ENCODE measurements around the gene DYNLT2.

The DYNLT2 gene

GRCh38 chr6:169795196-169795595 is 43.8 kb upstream of the DYNLT2 start:
- in situ Hi-C loops (cut with MboI; ENCODE audit: low pct_unique_long_range_greater_than_20kb, low sequenced_read_pairs, unreplicated experiment) = no loop called here
- no peak for TF ChIP-seq CTCF (IDR thresholded peaks at IDR 0.05; ENCODE audit: extremely low read depth, insufficient read depth, missing control alignments)
- DNase-seq (ENCODE audit: low spot score) = no peak

- TF ChIP-seq CTCF (IDR thresholded peaks at IDR 0.05; ENCODE audit: extremely low read depth, insufficient read depth, missing control alignments) = no peak
- in situ Hi-C loops (cut with MboI; ENCODE audit: low pct_unique_long_range_greater_than_20kb, low sequenced_read_pairs, unreplicated experiment) = no loop called here
- no peak for DNase-seq (ENCODE audit: low spot score)
Observed at GRCh38 chr6:169794317-169795055, 43.1 kb upstream of the DYNLT2 start.

- DNase-seq (ENCODE audit: low spot score) = no peak
- in situ Hi-C loops (cut with MboI; ENCODE audit: low pct_unique_long_range_greater_than_20kb, low sequenced_read_pairs, unreplicated experiment) = no loop called here
Observed at GRCh38 chr6:169793408-169793807, 42.0 kb upstream of the DYNLT2 start.

GRCh38 chr6:169792306-169793015 is 41.1 kb upstream of the DYNLT2 start:
- DNase-seq (ENCODE audit: low spot score) = no peak
- in situ Hi-C loops (cut with MboI; ENCODE audit: low pct_unique_long_range_greater_than_20kb, low sequenced_read_pairs, unreplicated experiment) = no loop called here
- no peak for TF ChIP-seq CTCF (IDR thresholded peaks at IDR 0.05; ENCODE audit: extremely low read depth, insufficient read depth, missing control alignments)

More at GRCh38 chr6:169793408-169793807, 42.0 kb upstream of the DYNLT2 start:
- no peak for TF ChIP-seq CTCF (IDR thresholded peaks at IDR 0.05; ENCODE audit: extremely low read depth, insufficient read depth, missing control alignments)

GRCh38 chr6:169791721-169792131 is 40.4 kb upstream of the DYNLT2 start:
- TF ChIP-seq CTCF (IDR thresholded peaks at IDR 0.05; ENCODE audit: extremely low read depth, insufficient read depth, missing control alignments) = no peak
- no peak for DNase-seq (ENCODE audit: low spot score)
- in situ Hi-C loops (cut with MboI; ENCODE audit: low pct_unique_long_range_greater_than_20kb, low sequenced_read_pairs, unreplicated experiment) = no loop called here

GRCh38 chr6:169789944-169790927 is 38.9 kb upstream of the DYNLT2 start:
- in situ Hi-C loops (cut with MboI; ENCODE audit: low pct_unique_long_range_greater_than_20kb, low sequenced_read_pairs, unreplicated experiment) = no loop called here
- peak; percentile 99 for TF ChIP-seq CTCF (IDR thresholded peaks at IDR 0.05; ENCODE audit: extremely low read depth, insufficient read depth, missing control alignments)
- peak; percentile 85 for DNase-seq (ENCODE audit: low spot score)

Measured in GM13977 (cell line).